ENCODE data around the gene TECPR2. TPM values are rescaled to one million over a fixed set of nuclear protein-coding genes. Genes with fewer than 3 reads are reported as not detected.

TECPR2 gene
- total RNA-seq, 1 experiment from 2014 or later: 12.2 TPM

DNA sequence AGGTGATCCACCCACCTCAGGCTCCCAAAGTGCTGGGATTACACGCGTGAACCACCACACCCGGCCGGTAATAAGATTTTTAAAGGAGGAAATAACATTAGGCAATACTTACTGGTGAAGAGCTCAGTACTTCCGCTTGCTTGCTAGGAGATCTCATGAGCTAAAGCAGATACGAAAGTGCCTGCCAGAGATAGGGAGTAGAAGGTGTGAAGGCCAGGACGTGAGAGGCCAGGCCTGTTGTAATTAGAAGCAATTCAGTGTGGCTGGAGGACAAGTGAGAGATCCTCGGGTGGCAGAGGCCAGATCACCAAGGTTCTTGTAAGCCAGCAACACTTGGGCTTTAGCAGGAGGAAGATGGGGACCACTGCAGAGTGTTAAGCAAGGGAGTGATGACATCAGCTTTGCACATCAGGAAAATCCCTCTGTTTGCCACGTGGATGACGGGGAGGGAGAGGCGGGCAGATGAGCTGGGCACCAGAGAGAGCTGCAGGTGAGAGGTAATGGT, 7.6 kb downstream of the TECPR2 start (continued):
- TF ChIP-seq SRF (IDR thresholded peaks at IDR 0.05; ENCODE audit: low read depth) (no peak), CEBPB (IDR thresholded peaks at IDR 0.05; ENCODE audit: low read depth) (no peak), TCF7L2 (IDR thresholded peaks at IDR 0.05; ENCODE audit: borderline replicate concordance, extremely low read depth, insufficient read depth, insufficient read length) (no peak), EZH2phosphoT487 (IDR thresholded peaks at IDR 0.05; ENCODE audit: borderline replicate concordance) (no peak), CBX3 (IDR thresholded peaks at IDR 0.05; ENCODE audit: low read depth) (no peak), POLR2A (IDR thresholded peaks at IDR 0.05; ENCODE audit: borderline replicate concordance, extremely low read depth, insufficient read depth, insufficient read length) (no peak), RAD21 (IDR thresholded peaks at IDR 0.05; ENCODE audit: low read depth) (no peak), FOSL1 (IDR thresholded peaks at IDR 0.05; ENCODE audit: low read depth) (no peak), ELF1 (IDR thresholded peaks at IDR 0.05; ENCODE audit: borderline replicate concordance, low read depth) (no peak)

DNA sequence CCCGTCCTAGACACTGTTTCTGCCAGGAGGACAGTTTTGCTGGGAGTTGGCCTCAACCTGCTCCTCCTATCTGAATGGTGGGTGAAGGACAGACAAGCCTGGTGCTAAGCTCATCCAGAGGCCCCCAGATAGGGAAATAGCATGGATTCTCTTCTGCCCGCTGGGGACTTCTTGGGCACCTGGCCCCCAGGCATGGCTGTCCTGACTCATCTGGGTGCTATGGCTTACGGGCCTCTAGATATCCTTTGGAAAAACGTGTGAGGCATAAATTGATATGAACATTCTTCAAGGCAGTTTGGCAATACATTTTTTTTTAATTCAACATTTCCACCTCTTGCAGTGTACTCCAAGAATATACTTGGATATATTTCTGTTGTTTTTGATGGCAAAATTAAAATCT, 8.6 kb downstream of the TECPR2 start:
- H3K4me1 ChIP-seq (ENCODE audit: control insufficient read depth in 1 of 2, insufficient read depth in 2 of 2, low read length in 2 of 2): no peaks in the 10 kb centered on the region
- no peak overlapping the region for H2AFZ ChIP-seq (ENCODE audit: low read depth, low read length, poor library complexity, severe bottlenecking)
- RAD21 ChIA-PET (ENCODE audit: low non-redundant PET in 1 of 2, low total read pairs in 2 of 2, uncharacterized antibody in 2 of 2, unreplicated experiment in 2 of 2): no interaction called here
- POLR2A ChIA-PET: no interaction called here
- CTCF ChIA-PET: no interaction called here
- no peak for TF ChIP-seq TCF7L2 (IDR thresholded peaks at IDR 0.05; ENCODE audit: borderline replicate concordance, extremely low read depth, insufficient read depth, insufficient read length)
- no peak for TF ChIP-seq REST (IDR thresholded peaks at IDR 0.05; ENCODE audit: low read depth)
- TF ChIP-seq YY1 (IDR thresholded peaks at IDR 0.05; ENCODE audit: extremely low read depth, insufficient replicate concordance, low read depth, low read length): no peak
- no peak for TF ChIP-seq RAD21 (IDR thresholded peaks at IDR 0.05; ENCODE audit: low read depth)
- TF ChIP-seq EZH2 (IDR thresholded peaks at IDR 0.05): no peak
- no peak for TF ChIP-seq SIN3A (IDR thresholded peaks at IDR 0.05; ENCODE audit: low read depth)
- no peak for TF ChIP-seq CEBPB (IDR thresholded peaks at IDR 0.05; ENCODE audit: low read depth)
- no peak for TF ChIP-seq EGR1 (IDR thresholded peaks at IDR 0.05; ENCODE audit: low read depth)
- TF ChIP-seq ZNF274 (IDR thresholded peaks at IDR 0.05; ENCODE audit: low read depth, low read length): no peak
- TF ChIP-seq, protein P1, sequence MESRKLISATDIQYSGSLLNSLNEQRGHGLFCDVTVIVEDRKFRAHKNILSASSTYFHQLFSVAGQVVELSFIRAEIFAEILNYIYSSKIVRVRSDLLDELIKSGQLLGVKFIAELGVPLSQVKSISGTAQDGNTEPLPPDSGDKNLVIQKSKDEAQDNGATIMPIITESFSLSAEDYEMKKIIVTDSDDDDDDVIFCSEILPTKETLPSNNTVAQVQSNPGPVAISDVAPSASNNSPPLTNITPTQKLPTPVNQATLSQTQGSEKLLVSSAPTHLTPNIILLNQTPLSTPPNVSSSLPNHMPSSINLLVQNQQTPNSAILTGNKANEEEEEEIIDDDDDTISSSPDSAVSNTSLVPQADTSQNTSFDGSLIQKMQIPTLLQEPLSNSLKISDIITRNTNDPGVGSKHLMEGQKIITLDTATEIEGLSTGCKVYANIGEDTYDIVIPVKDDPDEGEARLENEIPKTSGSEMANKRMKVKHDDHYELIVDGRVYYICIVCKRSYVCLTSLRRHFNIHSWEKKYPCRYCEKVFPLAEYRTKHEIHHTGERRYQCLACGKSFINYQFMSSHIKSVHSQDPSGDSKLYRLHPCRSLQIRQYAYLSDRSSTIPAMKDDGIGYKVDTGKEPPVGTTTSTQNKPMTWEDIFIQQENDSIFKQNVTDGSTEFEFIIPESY (IDR thresholded peaks at IDR 0.05; ENCODE audit: extremely low read depth, insufficient replicate concordance, low read length): no peak
- no peak for TF ChIP-seq ELF1 (IDR thresholded peaks at IDR 0.05; ENCODE audit: borderline replicate concordance, low read depth)
- TF ChIP-seq CBX3 (IDR thresholded peaks at IDR 0.05; ENCODE audit: low read depth): no peak
- TF ChIP-seq MAX (IDR thresholded peaks at IDR 0.05): no peak
- no peak for TF ChIP-seq FOSL1 (IDR thresholded peaks at IDR 0.05; ENCODE audit: low read depth)
- DNase-seq (ENCODE audit: low read depth, low spot score) (no peak), ATAC-seq (no peak)
- intact Hi-C loops (cut with micrococcal nuclease): no loop called here
- peaks cover 20% of the 10 kb centered on the region; the same call in 1 of the 2 replicates for H3K79me2 ChIP-seq (ENCODE audit: insufficient read depth, low read length)
- H3K4me3 ChIP-seq (replicated peaks in 1 of 2; ENCODE audit: low read depth in 1 of 2, low read length in 2 of 2): no peak overlapping the region
- H3K36me3 ChIP-seq (ENCODE audit: control insufficient read depth in 1 of 2, insufficient read depth in 2 of 2, low read length in 2 of 2): no peaks in the 10 kb centered on the region
- no peaks in the 10 kb centered on the region for H4K20me1 ChIP-seq (ENCODE audit: insufficient read depth)
- no peaks in the 10 kb centered on the region for H3K9me3 ChIP-seq (ENCODE audit: control insufficient read depth in 1 of 2, insufficient read depth in 1 of 2, low read depth in 1 of 2, low read length in 2 of 2)
- no peaks in the 10 kb centered on the region for H3K27me3 ChIP-seq (ENCODE audit: insufficient read depth, low read length)
- no TSS peak for BruUV-seq (replicated peaks)
- no peak overlapping the region for H3K4me2 ChIP-seq (ENCODE audit: low read length)
- H3K9ac ChIP-seq (ENCODE audit: low read length): no peak overlapping the region
- H3K27ac ChIP-seq (ENCODE audit: low read depth, low read length): no peak overlapping the region
- H3K9me2 ChIP-seq (ENCODE audit: insufficient read depth): no peaks in the 10 kb centered on the region
